Lower leg skin (tissue), 3 donors: ENCODE data around the gene DYDC2.

Experiments used
- CTCF ChIP-seq, 3 donors: fragments of 450-650 bp; IDR thresholded peaks; one replicate each; pipeline ENCODE4 v1.5.1; 2016; ENCODE audit warnings: antibody characterized with exemption in 3 of 3, mild to moderate bottlenecking in 3 of 3, moderate library complexity in 2 of 3
- POLR2A ChIP-seq, 2 donors: fragments of 450-650 bp; IDR thresholded peaks; one replicate each; pipeline ENCODE4 v1.6.1; 2016 to 2017; ENCODE audit warnings: antibody characterized with exemption in 2 of 2, mild to moderate bottlenecking in 1 of 2, moderate library complexity in 1 of 2

GRCh38 chr10:80411681-80412220, 55.2 kb downstream of the DYDC2 start:
- no peak for TF ChIP-seq CTCF (IDR thresholded peaks at IDR 0.05)
- no peak for TF ChIP-seq POLR2A (IDR thresholded peaks at IDR 0.05)
